B cell (primary cell): ENCODE results near the gene STX17. TPM values are rescaled to one million over a fixed set of nuclear protein-coding genes. Genes with fewer than 3 reads are reported as not detected.

ENCODE experiments used
- ATAC-seq: fragments of 200-7000 bp; cut with Tn5 transposase; one replicate; pipeline ENCODE4 v1.10.0; 2021; ENCODE audit warnings: low read depth, mild to moderate bottlenecking, moderate number of reproducible peaks, moderate library complexity
- CTCF ChIA-PET: fragments of 350-600 bp; sonication (Branson Sonifier 250); formaldehyde crosslinking; loops from one replicate; lab custom pipeline; 2021; ENCODE audit warnings: antibody characterized with exemption, inconsistent platforms; lab: Charles Lee
- POLR2A ChIA-PET: fragments of 350-600 bp; sonication (Branson Sonifier 250); formaldehyde crosslinking; loops from one replicate; lab custom pipeline; 2021; ENCODE audit warnings: antibody characterized with exemption; lab: Charles Lee
- DNase-seq: peaks from one replicate; pipeline ENCODE4 v3.0.0; 2013
- H2AFZ ChIP-seq: 2 replicates; pipeline ENCODE4 v1.6.1; 2012; ENCODE audit warnings: mild to moderate bottlenecking, low read depth, low read length; ENCODE audit not compliant: insufficient read depth, poor library complexity, severe bottlenecking
- H3K27ac ChIP-seq, 2 donors: 1 replicate in 1 of 2; 2 replicates in 1 of 2; pipeline ENCODE4 v1.5.1; 2012 to 2013; ENCODE audit warnings: low read length in 2 of 2, mild to moderate bottlenecking in 2 of 2, moderate library complexity in 1 of 2
- H3K27me3 ChIP-seq, 4 experiments: fragments of 200-600 bp in 1 of 4; sonication (generic) in 1 of 4; replicated peaks in 1 of 4; 1 replicate in 2 of 4; 2 replicates in 2 of 4; pipeline versions ENCODE4 v1.6.1 to v1.7.0; 2013 to 2016; ENCODE audit warnings: low read length in 3 of 4, mild to moderate bottlenecking in 2 of 4, mixed read lengths in 1 of 4, moderate library complexity in 1 of 4; ENCODE audit not compliant: insufficient read depth in 4 of 4, control insufficient read depth in 3 of 4; ENCODE audit errors: control extremely low read depth in 1 of 4
- H3K36me3 ChIP-seq, 2 experiments: replicated peaks in 1 of 2; 1 replicate in 1 of 2; 2 replicates in 1 of 2; pipeline versions ENCODE4 v1.6.1 to v1.7.1; 2013; ENCODE audit warnings: low read length in 1 of 2; ENCODE audit not compliant: insufficient read depth in 2 of 2, control insufficient read depth in 1 of 2; ENCODE audit errors: control extremely low read depth in 1 of 2, extremely low read depth in 1 of 2
- H3K4me1 ChIP-seq, 2 donors: fragments of 200-600 bp in 1 of 2; sonication (generic) in 1 of 2; 1 replicate in 1 of 2; 2 replicates in 1 of 2; pipeline versions ENCODE4 v1.5.1 to v1.6.1; 2013 to 2017; ENCODE audit warnings: low read length in 2 of 2; ENCODE audit not compliant: control insufficient read depth in 2 of 2, insufficient read depth in 2 of 2
- H3K4me2 ChIP-seq: replicated peaks from 2 replicates; pipeline ENCODE3; 2012; ENCODE audit warnings: mild to moderate bottlenecking, low read depth, low read length; ENCODE audit not compliant: poor library complexity, severe bottlenecking
- H3K4me3 ChIP-seq, 5 experiments: fragments of 200-600 bp in 1 of 5; sonication (generic) in 1 of 5; 1 replicate in 3 of 5; 2 replicates in 2 of 5; pipeline versions ENCODE4 v1.5.1 to v1.7.0; 2011 to 2016; ENCODE audit warnings: low read length in 4 of 5, mild to moderate bottlenecking in 4 of 5, low read depth in 2 of 5, control low read depth in 1 of 5, moderate library complexity in 1 of 5; ENCODE audit not compliant: insufficient read depth in 1 of 5; ENCODE audit errors: control extremely low read depth in 1 of 5, extremely low read depth in 1 of 5
- H3K79me2 ChIP-seq: fragments of 200-600 bp; sonication (generic); one replicate; pipeline ENCODE4 v1.6.0; 2016; ENCODE audit warnings: low read length; ENCODE audit not compliant: control insufficient read depth, insufficient read depth
- H3K9ac ChIP-seq: fragments of 200-600 bp; sonication (generic); 2 replicates; pipeline ENCODE4 v1.6.1; 2017; ENCODE audit warnings: mild to moderate bottlenecking, low read length, moderate library complexity
- H3K9me3 ChIP-seq, 3 donors: one replicate each; pipeline versions ENCODE4 v1.6.1 to v1.7.1; 2013; ENCODE audit warnings: low read length in 2 of 3; ENCODE audit not compliant: control insufficient read depth in 2 of 3, insufficient read depth in 1 of 3; ENCODE audit errors: control extremely low read depth in 1 of 3
- H4K20me1 ChIP-seq: 2 replicates; pipeline ENCODE4 v1.6.0; 2012; ENCODE audit warnings: mild to moderate bottlenecking, low read length; ENCODE audit not compliant: insufficient read depth, control insufficient read depth, poor library complexity, severe bottlenecking
- H3K27ac Mint-ChIP-seq: one replicate; pipeline ENCODE4 v1.8.0; 2021; ENCODE audit warnings: mixed read lengths
- H3K27me3 Mint-ChIP-seq: one replicate; pipeline ENCODE4 v1.8.0; 2021; ENCODE audit warnings: mixed read lengths
- H3K4me1 Mint-ChIP-seq: one replicate; pipeline ENCODE4 v1.8.0; 2021; ENCODE audit warnings: mixed read lengths
- H3K4me3 Mint-ChIP-seq: one replicate; pipeline ENCODE4 v1.8.0; 2021; ENCODE audit warnings: mixed read lengths
- H3K9me3 Mint-ChIP-seq: one replicate; pipeline ENCODE4 v1.8.0; 2022; ENCODE audit warnings: mixed read lengths; ENCODE audit not compliant: insufficient read depth
- CTCF ChIP-seq: fragments of 200-600 bp; IDR thresholded peaks from one replicate; pipeline ENCODE4 v1.8.0; 2022; ENCODE audit warnings: antibody characterized with exemption, mild to moderate bottlenecking
- EZH2 ChIP-seq: IDR thresholded peaks from 2 replicates; pipeline ENCODE4 v1.6.1; 2012; ENCODE audit warnings: borderline replicate concordance, low read depth, mild to moderate bottlenecking, moderate library complexity, low read length; ENCODE audit not compliant: insufficient read depth, poor library complexity, severe bottlenecking
- WGBS: methylation state at CpG from one replicate; pipeline ENCODE4 v1.1.5; 2013; ENCODE audit warnings: missing lambda C conversion rate; ENCODE audit not compliant: insufficient coverage; 5-methylcytosine and 5-hydroxymethylcytosine counted together
- intact Hi-C: fragments of 100-400 bp; cut with micrococcal nuclease; formaldehyde crosslinking; loops from one replicate; pipeline ENCODE4 v1.10.0; 2022
- polyA plus RNA-seq: library from polyadenylated mRNA; depleted of rRNA; stranded (reverse); fragments of >200 nt; gene quantifications from 2 replicates; pipeline ENCODE4 v1.2.3, GENCODE V29; 2012
- total RNA-seq, 2 donors: library from RNA; stranded (reverse); fragments of 120-200 nt in 1 of 2; gene quantifications; 1 replicate in 1 of 2; 2 replicates in 1 of 2; pipeline versions ENCODE4 v1.2.3 to v1.2.4, GENCODE V29; 2013 to 2022

STX17 gene
- total and polyA plus RNA-seq, 2 donors (not counting 1 experiment from before 2014, with no cell fraction given), result 7.2 to 40.2 TPM

- intact Hi-C loops, result no loop called here
- ATAC-seq (no peak), DNase-seq (no peak)
- H3K9me3 ChIP-seq, result no peaks in the 10 kb centered on the region
- H3K4me3 ChIP-seq, result no peak overlapping the region
- no CpG with 5 or more reads among the region's 1 CpG for WGBS
- H3K36me3 ChIP-seq, result no peaks in the 10 kb centered on the region
- Mint-ChIP-seq H3K4me3 (no peak overlapping the region), H3K9me3 (no peaks in the 10 kb centered on the region), H3K4me1 (no peaks in the 10 kb centered on the region), H3K27me3 (no peaks in the 10 kb centered on the region), H3K27ac (no peak overlapping the region)
- H3K27ac ChIP-seq, result no peak overlapping the region
- no peak overlapping the region for H3K4me2 ChIP-seq
- H3K79me2 ChIP-seq, result no peaks in the 10 kb centered on the region
- no peaks in the 10 kb centered on the region for H3K4me1 ChIP-seq
- no peaks in the 10 kb centered on the region for H4K20me1 ChIP-seq
- H3K27me3 ChIP-seq, result no peaks in the 10 kb centered on the region
- CTCF ChIA-PET, result no interaction called here
- no peak overlapping the region for H2AFZ ChIP-seq
- POLR2A ChIA-PET, result no interaction called here
- no peak overlapping the region for H3K9ac ChIP-seq
- TF ChIP-seq CTCF, result no peak
- no peak for TF ChIP-seq EZH2
Observed at GRCh38 chr9:99885747-99886146, 20.7 kb upstream of the STX17 start.

- no peaks in the 10 kb centered on the region for H3K27me3 ChIP-seq
- Mint-ChIP-seq H3K4me1 (no peaks in the 10 kb centered on the region), H3K4me3 (no peak overlapping the region), H3K27ac (no peak overlapping the region), H3K9me3 (no peaks in the 10 kb centered on the region), H3K27me3 (peaks cover 7% of the 10 kb centered on the region)
- no CpG with 5 or more reads among the region's 1 CpG for WGBS
- TF ChIP-seq CTCF (no peak), EZH2 (no peak)
- H3K27ac ChIP-seq, result no peak overlapping the region
- H3K36me3 ChIP-seq, result no peaks in the 10 kb centered on the region
- no peaks in the 10 kb centered on the region for H4K20me1 ChIP-seq
- H3K9ac ChIP-seq, result no peak overlapping the region
- H3K4me3 ChIP-seq, result no peak overlapping the region
- no peaks in the 10 kb centered on the region for H3K9me3 ChIP-seq
- H3K79me2 ChIP-seq, result no peaks in the 10 kb centered on the region
- no peak overlapping the region for H3K4me2 ChIP-seq
- POLR2A ChIA-PET, result no interaction called here
- CTCF ChIA-PET, result no interaction called here
- intact Hi-C loops, result no loop called here
- no peaks in the 10 kb centered on the region for H3K4me1 ChIP-seq
- DNase-seq (no peak), ATAC-seq (no peak)
- H2AFZ ChIP-seq, result no peak overlapping the region
Observed at GRCh38 chr9:99889120-99889519, 17.3 kb upstream of the STX17 start.
